Glutamatergic neuron (in vitro differentiated cells): ENCODE data around the gene PSMB7. TPM values are rescaled to one million over a fixed set of nuclear protein-coding genes. Genes with fewer than 3 reads are reported as not detected.

Experiments
- DNase-seq: peaks from one replicate; pipeline ENCODE4 v3.0.0; 2022
- H3K27ac Mint-ChIP-seq: one replicate; pipeline ENCODE4 v1.8.0; 2020; ENCODE audit warnings: mild to moderate bottlenecking, mixed read lengths, inconsistent platforms; ENCODE audit not compliant: unreplicated experiment
- H3K27me3 Mint-ChIP-seq: one replicate; pipeline ENCODE4 v1.8.0; 2020; ENCODE audit warnings: mild to moderate bottlenecking, moderate library complexity, mixed read lengths, inconsistent platforms; ENCODE audit not compliant: unreplicated experiment
- H3K36me3 Mint-ChIP-seq: one replicate; pipeline ENCODE4 v1.8.0; 2020; ENCODE audit warnings: mild to moderate bottlenecking, mixed read lengths, inconsistent platforms; ENCODE audit not compliant: unreplicated experiment
- H3K4me1 Mint-ChIP-seq: one replicate; pipeline ENCODE4 v1.8.0; 2020; ENCODE audit warnings: mild to moderate bottlenecking, low read depth, mixed read lengths, inconsistent platforms; ENCODE audit not compliant: unreplicated experiment
- H3K4me3 Mint-ChIP-seq: one replicate; pipeline ENCODE4 v1.8.0; 2020; ENCODE audit warnings: mild to moderate bottlenecking, mixed read lengths, inconsistent platforms; ENCODE audit not compliant: unreplicated experiment
- H3K9me3 Mint-ChIP-seq: one replicate; pipeline ENCODE4 v1.8.0; 2020; ENCODE audit warnings: mild to moderate bottlenecking, moderate library complexity, mixed read lengths, inconsistent platforms; ENCODE audit not compliant: unreplicated experiment
- CTCF ChIP-seq: fragments of 200-600 bp; sonication (generic); IDR thresholded peaks from one replicate; pipeline ENCODE4 v1.5.0; 2021; ENCODE audit not compliant: partially characterized antibody, unreplicated experiment
- total RNA-seq: library from RNA; stranded (reverse); fragmentation: NEBNext Ultra II Directional; extraction: Animal tissue kit (Norgen Biotek cat#: 25700); gene quantifications from one replicate; pipeline ENCODE4 v1.2.1, GENCODE V29; 2021; ENCODE audit not compliant: unreplicated experiment

Gene PSMB7
- total RNA-seq, 1 donor from 2014 or later: 185 TPM

GRCh38 chr9:124450931-124451661, 35.9 kb upstream of the PSMB7 start:
- Mint-ChIP-seq H3K4me3 (no peak overlapping the region), H3K4me1 (peaks cover 2% of the 10 kb centered on the region), H3K36me3 (no peaks in the 10 kb centered on the region), H3K27me3 (peaks cover 9% of the 10 kb centered on the region), H3K9me3 (peaks cover 2% of the 10 kb centered on the region), H3K27ac (no peak overlapping the region)
- TF ChIP-seq CTCF: no peak
- no peak for DNase-seq

GRCh38 chr9:124450241-124450924, 35.1 kb upstream of the PSMB7 start, which contains the start of gene ADGRD2:
TSS of gene ADGRD2 (plus strand) at chr9:124450451. CDS start at chr9:124451667, 1,216 bp downstream.
- peaks cover 2% of the 10 kb centered on the region for H3K4me1 Mint-ChIP-seq
- no peak within 1 kb of the TSS for H3K27ac Mint-ChIP-seq
- H3K9me3 Mint-ChIP-seq: peaks cover 4% of the 10 kb centered on the region
- peak; percentile 77 for DNase-seq
- no peak for TF ChIP-seq CTCF
- peaks cover 9% of the 10 kb centered on the region for H3K27me3 Mint-ChIP-seq
- peak within 1 kb of the TSS; percentile 55 for H3K4me3 Mint-ChIP-seq
- no peaks in the 10 kb centered on the region for H3K36me3 Mint-ChIP-seq

GRCh38 chr9:124449381-124450151, 34.3 kb upstream of the PSMB7 start:
- H3K4me1 Mint-ChIP-seq: no peaks in the 10 kb centered on the region
- H3K27me3 Mint-ChIP-seq: peaks cover 9% of the 10 kb centered on the region
- peaks cover 2% of the 10 kb centered on the region for H3K9me3 Mint-ChIP-seq
- no peaks in the 10 kb centered on the region for H3K36me3 Mint-ChIP-seq
- no peak for TF ChIP-seq CTCF
- no peak overlapping the region for H3K4me3 Mint-ChIP-seq
- no peak for DNase-seq
- no peak overlapping the region for H3K27ac Mint-ChIP-seq

- Mint-ChIP-seq H3K4me1 (no peaks in the 10 kb centered on the region), H3K36me3 (no peaks in the 10 kb centered on the region), H3K27me3 (peaks cover 9% of the 10 kb centered on the region), H3K4me3 (no peak overlapping the region), H3K9me3 (peaks cover 2% of the 10 kb centered on the region), H3K27ac (no peak overlapping the region)
- TF ChIP-seq CTCF: no peak
- no peak for DNase-seq
Observed at GRCh38 chr9:124448019-124448418, 32.8 kb upstream of the PSMB7 start.
